ENCODE measurements around the gene PLEKHH1.

PLEKHH1 gene

GRCh38 chr14:67492538-67492937 lies 40.6 kb upstream of the PLEKHH1 start:
- H3K9me3 ChIP-seq (ENCODE audit: control insufficient read depth in 2 of 2, low read length in 2 of 2) = peaks cover 0 to 10% of the 10 kb centered on the region in 2 donors
- H3K27me3 ChIP-seq (ENCODE audit: control insufficient read depth in 1 of 2, insufficient read depth in 2 of 2, low read length in 2 of 2) = no peaks in the 10 kb centered on the region
- H3K4me3 ChIP-seq (ENCODE audit: low read length in 2 of 2) = no peak overlapping the region
- no peak overlapping the region for H3K27ac ChIP-seq (ENCODE audit: low read length)
- no peak overlapping the region for H3K9ac ChIP-seq (ENCODE audit: low read length in 2 of 2)
- no peaks in the 10 kb centered on the region for H3K36me3 ChIP-seq (ENCODE audit: control insufficient read depth in 2 of 2, insufficient read depth in 2 of 2, low read length in 2 of 2)
- H3K4me1 ChIP-seq (ENCODE audit: control insufficient read depth, insufficient read depth, low read length) = peaks cover 5% of the 10 kb centered on the region

GRCh38 chr14:67493092-67493717 lies 39.9 kb upstream of the PLEKHH1 start:
- Histone ChIP-seq H3K9me3 (ENCODE audit: control insufficient read depth in 2 of 2, low read length in 2 of 2) (peaks cover 0 to 10% of the 10 kb centered on the region in 2 donors), H3K27ac (ENCODE audit: low read length) (no peak overlapping the region), H3K9ac (ENCODE audit: low read length in 2 of 2) (no peak overlapping the region), H3K36me3 (ENCODE audit: control insufficient read depth in 2 of 2, insufficient read depth in 2 of 2, low read length in 2 of 2) (no peaks in the 10 kb centered on the region), H3K27me3 (ENCODE audit: control insufficient read depth in 1 of 2, insufficient read depth in 2 of 2, low read length in 2 of 2) (no peaks in the 10 kb centered on the region), H3K4me1 (ENCODE audit: control insufficient read depth, insufficient read depth, low read length) (peaks cover 1% of the 10 kb centered on the region), H3K4me3 (ENCODE audit: low read length in 2 of 2) (no peak overlapping the region)

GRCh38 chr14:67495827-67496226 lies 37.3 kb upstream of the PLEKHH1 start:
- H3K4me3 ChIP-seq (ENCODE audit: low read length in 2 of 2) = no peak overlapping the region

DNA sequence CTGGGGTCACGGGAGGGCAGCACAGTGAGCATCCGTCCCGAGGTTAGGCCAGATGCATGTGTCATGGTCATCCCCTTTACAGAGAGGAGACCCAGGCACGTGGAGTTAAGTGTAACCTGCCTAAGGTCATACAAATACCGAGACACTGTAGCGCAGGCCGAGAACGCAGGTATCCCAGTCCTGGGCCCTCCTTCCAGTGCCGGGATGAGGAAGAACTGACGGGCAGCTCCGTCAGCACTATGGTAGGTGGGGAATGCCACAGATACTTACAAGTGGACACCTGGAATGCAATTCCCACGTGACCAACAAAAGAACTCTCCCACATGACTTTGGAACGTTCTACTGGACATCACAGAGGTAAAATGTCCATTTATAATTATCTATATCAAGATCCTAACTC lies 35.9 kb upstream of the PLEKHH1 start:
- no peak overlapping the region for H3K4me3 ChIP-seq (ENCODE audit: low read length in 2 of 2)
- H3K27me3 ChIP-seq (ENCODE audit: control insufficient read depth in 1 of 2, insufficient read depth in 2 of 2, low read length in 2 of 2) = no peaks in the 10 kb centered on the region
- no peak overlapping the region for H3K27ac ChIP-seq (ENCODE audit: low read length)
- peaks cover 0 to 10% of the 10 kb centered on the region in 2 donors for H3K9me3 ChIP-seq (ENCODE audit: control insufficient read depth in 2 of 2, low read length in 2 of 2)
- no peak overlapping the region for H3K9ac ChIP-seq (ENCODE audit: low read length in 2 of 2)
- no peaks in the 10 kb centered on the region for H3K4me1 ChIP-seq (ENCODE audit: control insufficient read depth, insufficient read depth, low read length)
- H3K36me3 ChIP-seq (ENCODE audit: control insufficient read depth in 2 of 2, insufficient read depth in 2 of 2, low read length in 2 of 2) = no peaks in the 10 kb centered on the region

More at GRCh38 chr14:67495827-67496226, 37.3 kb upstream of the PLEKHH1 start:
- no peaks in the 10 kb centered on the region for H3K4me1 ChIP-seq (ENCODE audit: control insufficient read depth, insufficient read depth, low read length)
- no peak overlapping the region for H3K9ac ChIP-seq (ENCODE audit: low read length in 2 of 2)
- no peaks in the 10 kb centered on the region for H3K27me3 ChIP-seq (ENCODE audit: control insufficient read depth in 1 of 2, insufficient read depth in 2 of 2, low read length in 2 of 2)
- no peak overlapping the region for H3K27ac ChIP-seq (ENCODE audit: low read length)
- no peaks in the 10 kb centered on the region for H3K36me3 ChIP-seq (ENCODE audit: control insufficient read depth in 2 of 2, insufficient read depth in 2 of 2, low read length in 2 of 2)
- H3K9me3 ChIP-seq (ENCODE audit: control insufficient read depth in 2 of 2, low read length in 2 of 2) = peaks cover 0 to 10% of the 10 kb centered on the region in 2 donors

- peaks cover 0 to 10% of the 10 kb centered on the region in 2 donors for H3K9me3 ChIP-seq (ENCODE audit: control insufficient read depth in 2 of 2, low read length in 2 of 2)
- no peak overlapping the region for H3K4me3 ChIP-seq (ENCODE audit: low read length in 2 of 2)
- no peaks in the 10 kb centered on the region for H3K4me1 ChIP-seq (ENCODE audit: control insufficient read depth, insufficient read depth, low read length)
- no peaks in the 10 kb centered on the region for H3K27me3 ChIP-seq (ENCODE audit: control insufficient read depth in 1 of 2, insufficient read depth in 2 of 2, low read length in 2 of 2)
- no peaks in the 10 kb centered on the region for H3K36me3 ChIP-seq (ENCODE audit: control insufficient read depth in 2 of 2, insufficient read depth in 2 of 2, low read length in 2 of 2)
- H3K9ac ChIP-seq (ENCODE audit: low read length in 2 of 2) = no peak overlapping the region
- H3K27ac ChIP-seq (ENCODE audit: low read length) = no peak overlapping the region
Measured at GRCh38 chr14:67497716-67498115, 35.4 kb upstream of the PLEKHH1 start.

DNA sequence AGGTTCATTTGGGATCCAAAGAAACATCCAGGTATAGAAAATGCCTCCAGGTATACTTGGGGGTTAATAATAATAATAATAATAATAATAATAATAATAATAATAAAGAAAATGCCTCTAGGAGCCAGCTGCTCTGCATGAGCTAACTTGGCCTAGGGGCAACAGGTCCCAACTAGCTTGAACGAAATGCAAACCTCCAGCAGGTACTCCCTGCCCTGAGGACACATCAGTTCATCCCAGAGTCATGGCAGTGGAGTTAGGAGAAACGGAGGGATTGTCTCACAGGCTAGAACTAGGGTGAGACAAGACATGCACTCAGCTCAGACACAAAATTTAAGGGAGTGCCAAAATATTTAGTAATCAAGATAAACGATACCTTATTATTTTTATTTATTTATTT lies 32.1 kb upstream of the PLEKHH1 start:
- Histone ChIP-seq H3K27ac (ENCODE audit: low read length) (no peak overlapping the region), H3K9ac (ENCODE audit: low read length in 2 of 2) (no peak overlapping the region), H3K4me1 (ENCODE audit: control insufficient read depth, insufficient read depth, low read length) (no peaks in the 10 kb centered on the region), H3K4me3 (ENCODE audit: low read length in 2 of 2) (no peak overlapping the region), H3K27me3 (ENCODE audit: control insufficient read depth in 1 of 2, insufficient read depth in 2 of 2, low read length in 2 of 2) (no peaks in the 10 kb centered on the region), H3K9me3 (ENCODE audit: control insufficient read depth in 2 of 2, low read length in 2 of 2) (no peaks in the 10 kb centered on the region), H3K36me3 (ENCODE audit: control insufficient read depth in 2 of 2, insufficient read depth in 2 of 2, low read length in 2 of 2) (no peaks in the 10 kb centered on the region)

- Histone ChIP-seq H3K27ac (ENCODE audit: low read length) (no peak overlapping the region), H3K4me3 (ENCODE audit: low read length in 2 of 2) (no peak overlapping the region), H3K36me3 (ENCODE audit: control insufficient read depth in 2 of 2, insufficient read depth in 2 of 2, low read length in 2 of 2) (no peaks in the 10 kb centered on the region), H3K27me3 (ENCODE audit: control insufficient read depth in 1 of 2, insufficient read depth in 2 of 2, low read length in 2 of 2) (no peaks in the 10 kb centered on the region), H3K4me1 (ENCODE audit: control insufficient read depth, insufficient read depth, low read length) (no peaks in the 10 kb centered on the region), H3K9ac (ENCODE audit: low read length in 2 of 2) (no peak overlapping the region), H3K9me3 (ENCODE audit: control insufficient read depth in 2 of 2, low read length in 2 of 2) (no peaks in the 10 kb centered on the region)
Measured at GRCh38 chr14:67501670-67502069, 31.4 kb upstream of the PLEKHH1 start.

- Histone ChIP-seq H3K4me3 (ENCODE audit: low read length in 2 of 2) (no peak overlapping the region), H3K9ac (ENCODE audit: low read length in 2 of 2) (no peak overlapping the region), H3K36me3 (ENCODE audit: control insufficient read depth in 2 of 2, insufficient read depth in 2 of 2, low read length in 2 of 2) (no peaks in the 10 kb centered on the region), H3K4me1 (ENCODE audit: control insufficient read depth, insufficient read depth, low read length) (no peaks in the 10 kb centered on the region), H3K27ac (ENCODE audit: low read length) (no peak overlapping the region), H3K27me3 (ENCODE audit: control insufficient read depth in 1 of 2, insufficient read depth in 2 of 2, low read length in 2 of 2) (no peaks in the 10 kb centered on the region), H3K9me3 (ENCODE audit: control insufficient read depth in 2 of 2, low read length in 2 of 2) (no peaks in the 10 kb centered on the region)
Measured at GRCh38 chr14:67502867-67503266, 30.2 kb upstream of the PLEKHH1 start.

GRCh38 chr14:67503331-67503730 lies 29.8 kb upstream of the PLEKHH1 start:
- Histone ChIP-seq H3K36me3 (ENCODE audit: control insufficient read depth in 2 of 2, insufficient read depth in 2 of 2, low read length in 2 of 2) (no peaks in the 10 kb centered on the region), H3K27me3 (ENCODE audit: control insufficient read depth in 1 of 2, insufficient read depth in 2 of 2, low read length in 2 of 2) (no peaks in the 10 kb centered on the region), H3K9me3 (ENCODE audit: control insufficient read depth in 2 of 2, low read length in 2 of 2) (no peaks in the 10 kb centered on the region), H3K9ac (ENCODE audit: low read length in 2 of 2) (no peak overlapping the region), H3K27ac (ENCODE audit: low read length) (no peak overlapping the region), H3K4me3 (ENCODE audit: low read length in 2 of 2) (no peak overlapping the region), H3K4me1 (ENCODE audit: control insufficient read depth, insufficient read depth, low read length) (no peaks in the 10 kb centered on the region)

DNA sequence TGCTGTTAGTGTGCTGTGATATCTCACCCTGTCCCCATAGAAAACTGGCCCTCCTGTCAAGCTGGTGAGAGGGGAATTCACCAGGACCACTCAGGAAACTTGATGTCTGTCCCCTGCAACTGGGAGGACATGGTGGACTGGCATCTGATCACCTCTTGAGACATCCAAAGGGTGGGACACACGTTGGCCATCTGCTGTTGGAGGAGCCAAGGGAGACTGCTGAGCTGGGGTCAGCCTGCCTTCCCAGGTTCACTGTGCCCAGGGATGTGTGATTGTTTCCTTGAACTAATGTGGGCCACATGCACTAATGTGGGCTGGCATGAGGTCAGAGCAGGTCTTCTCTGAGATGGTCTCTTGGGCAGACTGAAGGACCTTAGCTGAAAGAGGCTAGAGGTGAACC lies 27.8 kb upstream of the PLEKHH1 start:
- no peaks in the 10 kb centered on the region for H3K4me1 ChIP-seq (ENCODE audit: control insufficient read depth, insufficient read depth, low read length)
- no peaks in the 10 kb centered on the region for H3K36me3 ChIP-seq (ENCODE audit: control insufficient read depth in 2 of 2, insufficient read depth in 2 of 2, low read length in 2 of 2)
- no peaks in the 10 kb centered on the region for H3K9me3 ChIP-seq (ENCODE audit: control insufficient read depth in 2 of 2, low read length in 2 of 2)
- H3K27ac ChIP-seq (ENCODE audit: low read length) = no peak overlapping the region
- no peak overlapping the region for H3K4me3 ChIP-seq (ENCODE audit: low read length in 2 of 2)
- H3K27me3 ChIP-seq (ENCODE audit: control insufficient read depth in 1 of 2, insufficient read depth in 2 of 2, low read length in 2 of 2) = no peaks in the 10 kb centered on the region
- H3K9ac ChIP-seq (ENCODE audit: low read length in 2 of 2) = no peak overlapping the region

GRCh38 chr14:67508956-67509355 lies 24.1 kb upstream of the PLEKHH1 start:
- H3K4me3 ChIP-seq (ENCODE audit: low read length in 2 of 2) = no peak overlapping the region
- no peak overlapping the region for H3K9ac ChIP-seq (ENCODE audit: low read length in 2 of 2)
- no peaks in the 10 kb centered on the region for H3K27me3 ChIP-seq (ENCODE audit: control insufficient read depth in 1 of 2, insufficient read depth in 2 of 2, low read length in 2 of 2)
- H3K9me3 ChIP-seq (ENCODE audit: control insufficient read depth in 2 of 2, low read length in 2 of 2) = no peaks in the 10 kb centered on the region
- H3K4me1 ChIP-seq (ENCODE audit: control insufficient read depth, insufficient read depth, low read length) = peaks cover under 1% of the 10 kb centered on the region
- H3K36me3 ChIP-seq (ENCODE audit: control insufficient read depth in 2 of 2, insufficient read depth in 2 of 2, low read length in 2 of 2) = no peaks in the 10 kb centered on the region
- no peak overlapping the region for H3K27ac ChIP-seq (ENCODE audit: low read length)
